HepG2 (cell line): ENCODE data around the gene ITK. TPM values are rescaled to one million over a fixed set of nuclear protein-coding genes. Genes with fewer than 3 reads are reported as not detected.

Experiments
- ATAC-seq: fragments of 200-7000 bp; cut with Tn5 transposase; 3 replicates; pipeline ENCODE4 v1.9.1; 2020; ENCODE audit warnings: mild to moderate bottlenecking, moderate library complexity
- BruUV-seq: library from RNA; stranded (reverse); fragments of 400-500 nt; replicated peaks from 2 replicates; lab custom pipeline; 2021; lab: Mats Ljungman, UMichigan
- CTCF ChIA-PET: fragments of 300-600 bp; formaldehyde crosslinking; extraction: SDS; loops from one replicate; lab custom pipeline; 2021; ENCODE audit warnings: low total read pairs, inconsistent platforms, low intra/inter-chr PET ratio; lab: Yijun Ruan, JAX
- POLR2A ChIA-PET: fragments of 350-600 bp; sonication (Branson Sonifier 250); formaldehyde crosslinking; loops from one replicate; lab custom pipeline; 2020; ENCODE audit warnings: antibody characterized with exemption, inconsistent platforms; lab: Yijun Ruan, JAX
- DNase-seq: peaks from one replicate; pipeline ENCODE4 v3.0.0-alpha.2; 2015; ENCODE audit warnings: low spot score
- FAIRE-seq: peaks from 3 replicates; lab custom pipeline; 2011; peaks lifted over from hg19 to GRCh38; lab: Jason Lieb, UNC
- H2AFZ ChIP-seq: one replicate; pipeline ENCODE4 v1.6.1; 2011; ENCODE audit warnings: low read length, inconsistent platforms
- H3K27ac ChIP-seq: fragments of 300-600 bp; 3 replicates; pipeline ENCODE4 v1.8.0; 2011; ENCODE audit warnings: mixed run types, mild to moderate bottlenecking, mixed read lengths, low read length, inconsistent platforms; ENCODE audit not compliant: insufficient read depth; ENCODE audit errors: extremely low read length
- H3K27me3 ChIP-seq, 2 experiments: fragments of 200-600 bp in 1 of 2; 2 replicates in 1 of 2; 3 replicates in 1 of 2; pipeline versions ENCODE4 v1.6.0 to v1.8.0; 2011; ENCODE audit warnings: low read length in 2 of 2, mild to moderate bottlenecking in 2 of 2, moderate library complexity in 2 of 2, inconsistent platforms in 1 of 2; ENCODE audit not compliant: insufficient read depth in 2 of 2, control insufficient read depth in 1 of 2
- H3K36me3 ChIP-seq, 2 experiments: fragments of 200-600 bp in 1 of 2; replicated peaks in 1 of 2; 2 replicates in 1 of 2; 3 replicates in 1 of 2; pipeline versions ENCODE4 v1.5.1 to v1.8.0; 2011; ENCODE audit warnings: low read length in 2 of 2, inconsistent platforms in 1 of 2; ENCODE audit not compliant: insufficient read depth in 2 of 2, control insufficient read depth in 1 of 2
- H3K4me1 ChIP-seq: 2 replicates; pipeline ENCODE4 v1.5.1; 2012; ENCODE audit warnings: low read length, inconsistent platforms; ENCODE audit not compliant: insufficient read depth
- H3K4me2 ChIP-seq: 2 replicates; pipeline ENCODE4 v1.6.0; 2011; ENCODE audit warnings: low read depth, low read length, inconsistent platforms
- H3K4me3 ChIP-seq, 3 experiments: fragments of 200-600 bp in 1 of 3; sonication (generic), shearing (Covaris generic) in 1 of 3; replicated peaks in 1 of 3; 2 replicates each; pipeline ENCODE4 v1.5.1; 2011 to 2016; ENCODE audit warnings: low read length in 3 of 3, inconsistent platforms in 2 of 3, low read depth in 2 of 3, mild to moderate bottlenecking in 2 of 3, control low read depth in 1 of 3, mixed read lengths in 1 of 3; ENCODE audit not compliant: insufficient read depth in 1 of 3
- H3K79me2 ChIP-seq: one replicate; pipeline ENCODE4 v1.6.1; 2011; ENCODE audit warnings: low read length, inconsistent platforms; ENCODE audit not compliant: insufficient read depth
- H3K9ac ChIP-seq: 2 replicates; pipeline ENCODE4 v1.6.0; 2011; ENCODE audit warnings: mild to moderate bottlenecking, low read depth, low read length, inconsistent platforms; ENCODE audit not compliant: insufficient read depth
- H3K9me3 ChIP-seq: 2 replicates; pipeline ENCODE4 v1.5.1; 2012; ENCODE audit warnings: mild to moderate bottlenecking, low read length
- H4K20me1 ChIP-seq: 2 replicates; pipeline ENCODE4 v1.6.0; 2011; ENCODE audit warnings: inconsistent platforms, mild to moderate bottlenecking, low read length, moderate library complexity; ENCODE audit not compliant: insufficient read depth
- AGO1 ChIP-seq: fragments of 200-400 bp; formaldehyde crosslinking; IDR thresholded peaks from 2 replicates; pipeline ENCODE4 v1.6.1; 2017; ENCODE audit warnings: mild to moderate bottlenecking, low read depth, low read length, moderate library complexity; ENCODE audit not compliant: poor library complexity, severe bottlenecking
- ATF7 ChIP-seq, 2 experiments: fragments of 450-650 bp in 1 of 2; sonication (generic) in 1 of 2; formaldehyde crosslinking in 1 of 2; IDR thresholded peaks; 2 replicates each; pipeline versions ENCODE4 v1.4.0 to v1.6.1; 2016 to 2020; ENCODE audit warnings: antibody characterized with exemption in 1 of 2, mild to moderate bottlenecking in 1 of 2, missing genetic modification reagents in 1 of 2
- DBP ChIP-seq: sonication (generic); formaldehyde crosslinking; IDR thresholded peaks from 2 replicates; pipeline ENCODE4 v1.4.0; 2020; ENCODE audit warnings: missing genetic modification reagents; ENCODE audit errors: not compliant biosample characterization
- HOXA9 ChIP-seq: sonication (generic); formaldehyde crosslinking; IDR thresholded peaks from 2 replicates; pipeline ENCODE4 v1.8.1; 2022; ENCODE audit warnings: missing genetic modification reagents, mild to moderate bottlenecking, moderate library complexity, borderline replicate concordance
- MIER3 ChIP-seq: IDR thresholded peaks from 2 replicates; pipeline ENCODE4 v1.6.1; 2016; ENCODE audit warnings: missing compliant biosample characterization, borderline replicate concordance
- TBX2 ChIP-seq: sonication (generic); formaldehyde crosslinking; IDR thresholded peaks from 2 replicates; pipeline ENCODE4 v1.5.0; 2020; ENCODE audit warnings: missing genetic modification reagents, mild to moderate bottlenecking, borderline replicate concordance
- ZHX1 ChIP-seq: sonication (generic); formaldehyde crosslinking; IDR thresholded peaks from 2 replicates; pipeline ENCODE4 v1.8.1; 2022; ENCODE audit warnings: low read depth, mild to moderate bottlenecking, missing genetic modification reagents
- ZNF430 ChIP-seq: sonication (generic); formaldehyde crosslinking; IDR thresholded peaks from 2 replicates; pipeline ENCODE4 v1.9.0; 2021; ENCODE audit warnings: mild to moderate bottlenecking, missing genetic modification reagents
- ZNF639 ChIP-seq: conservative IDR thresholded peaks from 2 replicates; pipeline ENCODE4 v1.6.1; 2018; ENCODE audit warnings: missing genetic modification reagents
- ZNF772 ChIP-seq: sonication (generic); formaldehyde crosslinking; IDR thresholded peaks from 2 replicates; pipeline ENCODE4 v1.5.0; 2020; ENCODE audit warnings: mild to moderate bottlenecking, missing genetic modification reagents
- ZNF800 ChIP-seq: sonication (generic); formaldehyde crosslinking; IDR thresholded peaks from 2 replicates; pipeline ENCODE4 v1.4.0; 2020; ENCODE audit warnings: missing genetic modification reagents
- WGBS: methylation state at CpG from one replicate; pipeline ENCODE4 v1.1.6; 2017; ENCODE audit warnings: low lambda C conversion rate; 5-methylcytosine and 5-hydroxymethylcytosine counted together
- in situ Hi-C: cut with HindIII; loops from 2 replicates; pipeline ENCODE4 v1.10.0; 2017; ENCODE audit warnings: low pct_unique_long_range_greater_than_20kb; ENCODE audit not compliant: extremely low pct_ligation_motif_present
- intact Hi-C: fragments of 100-400 bp; cut with micrococcal nuclease; formaldehyde crosslinking; loops from one replicate; pipeline ENCODE4 v1.10.0; 2022; ENCODE audit not compliant: unreplicated experiment
- polyA plus RNA-seq, 8 experiments: library from polyadenylated mRNA; depleted of rRNA in 3 of 8; stranded (reverse) in 7 of 8; unstranded in 1 of 8; fragments of >200 nt; fragmentation: Illumina TruSeq in 4 of 8; extraction: Trizol in 4 of 8; gene quantifications; 2 replicates each; pipeline versions ENCODE4 v1.2.1 to v1.2.3, GENCODE V29; 2011 to 2016; ENCODE audit warnings: low read depth in 4 of 8, missing spikeins in 1 of 8, mixed read lengths in 1 of 8; ENCODE audit not compliant: insufficient read depth in 1 of 8
- total RNA-seq, 5 experiments: library from RNA; depleted of rRNA; stranded (reverse); fragments of >200 nt; fragmentation: Illumina TruSeq; extraction: Trizol; gene quantifications; 2 replicates each; pipeline ENCODE4 v1.2.3, GENCODE V29; 2016; ENCODE audit warnings: low read depth in 1 of 5

The ITK gene
- total and polyA plus RNA-seq, 2 of the 13 experiments (the other 11 are each of a cell fraction or from before 2014, with no cell fraction given), result 0.01 TPM; not detected in 1

GRCh38 chr5:157204765-157205164 is 24.1 kb downstream of the ITK start:
- ChIA-PET CTCF (no interaction called here), POLR2A (no interaction called here)
- Histone ChIP-seq H3K4me1 (peaks cover 12% of the 10 kb centered on the region), H3K27ac (no peak overlapping the region), H3K9me3 (no peaks in the 10 kb centered on the region), H4K20me1 (no peaks in the 10 kb centered on the region), H3K36me3 (no peaks in the 10 kb centered on the region), H2AFZ (no peak overlapping the region), H3K79me2 (no peaks in the 10 kb centered on the region), H3K4me3 (no peak overlapping the region), H3K27me3 (no peaks in the 10 kb centered on the region; a peak in 2 of 5 replicates), H3K4me2 (no peak overlapping the region), H3K9ac (no peak overlapping the region)
- no TSS peak for BruUV-seq
- TF ChIP-seq TBX2 (CRISPR knock-in tag) (no peak), ATF7 (IDR thresholded peaks at IDR 0.05) (0 out of 2 replicates have a peak, but pooled peaks have one; percentile 25), ATF7 (CRISPR knock-in tag; IDR thresholded peaks at IDR 0.05) (no peak)
- in situ Hi-C loops, result no loop called here
- intact Hi-C loops, result no loop called here
- WGBS, result 73% methylated on average over 4 of the region's 4 CpGs
- ATAC-seq (no peak), DNase-seq (no peak), FAIRE-seq (no peak)

GRCh38 chr5:157205708-157206107 is 25.1 kb downstream of the ITK start:
- FAIRE-seq (no peak), DNase-seq (no peak), ATAC-seq (no peak)
- H3K27me3 ChIP-seq, result no peaks in the 10 kb centered on the region; a peak in 1 of 5 replicates
- in situ Hi-C loops, result no loop called here
- ChIA-PET CTCF (no interaction called here), POLR2A (no interaction called here)
- no peak overlapping the region for H3K4me2 ChIP-seq
- no peak overlapping the region for H2AFZ ChIP-seq
- no peaks in the 10 kb centered on the region for H3K36me3 ChIP-seq
- WGBS, result 43% methylated on average over 6 of the region's 6 CpGs
- no peak overlapping the region for H3K9ac ChIP-seq
- no peaks in the 10 kb centered on the region for H4K20me1 ChIP-seq
- no peaks in the 10 kb centered on the region for H3K79me2 ChIP-seq
- BruUV-seq, result no TSS peak
- H3K27ac ChIP-seq, result no peak overlapping the region
- intact Hi-C loops, result no loop called here
- H3K4me1 ChIP-seq, result peaks cover 12% of the 10 kb centered on the region
- no peak overlapping the region for H3K4me3 ChIP-seq
- H3K9me3 ChIP-seq, result no peaks in the 10 kb centered on the region
- no peak for TF ChIP-seq AGO1
- TF ChIP-seq DBP (CRISPR knock-in tag), result no peak
- no peak for TF ChIP-seq ZHX1 (CRISPR knock-in tag)
- no peak for TF ChIP-seq MIER3 (CRISPR knock-in tag)
- TF ChIP-seq HOXA9 (CRISPR knock-in tag), result no peak
- TF ChIP-seq ZNF772 (CRISPR knock-in tag), result no peak
- TF ChIP-seq ZNF639 (CRISPR knock-in tag), result no peak
- no peak for TF ChIP-seq ZNF430 (CRISPR knock-in tag)
- TF ChIP-seq ZNF800 (CRISPR knock-in tag), result no peak
